Progenitor cell of endocrine pancreas (in vitro differentiated cells): ENCODE results near the gene DAB1. TPM values are rescaled to one million over a fixed set of nuclear protein-coding genes. Genes with fewer than 3 reads are reported as not detected.

Source experiments
- DNase-seq: peaks from one replicate; pipeline ENCODE4 v3.0.0; 2021; ENCODE audit warnings: low spot score; ENCODE audit not compliant: unreplicated experiment
- H3K27ac Mint-ChIP-seq: 2 replicates; pipeline ENCODE4 v1.8.0; 2021; ENCODE audit warnings: mild to moderate bottlenecking, moderate library complexity, mixed read lengths
- H3K27me3 Mint-ChIP-seq: 2 replicates; pipeline ENCODE4 v1.8.0; 2021; ENCODE audit warnings: mixed read lengths
- H3K36me3 Mint-ChIP-seq: 2 replicates; pipeline ENCODE4 v1.8.0; 2022; ENCODE audit warnings: mixed read lengths; ENCODE audit not compliant: insufficient read depth
- H3K4me1 Mint-ChIP-seq: 2 replicates; pipeline ENCODE4 v1.8.0; 2021; ENCODE audit warnings: low read depth, mixed read lengths
- H3K4me3 Mint-ChIP-seq: 2 replicates; pipeline ENCODE4 v1.8.0; 2021; ENCODE audit warnings: low read depth, mild to moderate bottlenecking, moderate library complexity, mixed read lengths
- H3K9me3 Mint-ChIP-seq: 2 replicates; pipeline ENCODE4 v1.8.0; 2021; ENCODE audit warnings: low read depth, mixed read lengths
- CTCF ChIP-seq: fragments of 200-600 bp; sonication (generic); IDR thresholded peaks from one replicate; pipeline ENCODE4 v1.5.0; 2021; ENCODE audit warnings: antibody characterized with exemption, mild to moderate bottlenecking; ENCODE audit not compliant: unreplicated experiment
- total RNA-seq: library from RNA; stranded (reverse); gene quantifications from 2 replicates; pipeline ENCODE4 v1.2.1, GENCODE V29; 2021

Gene DAB1
- total RNA-seq, 1 donor from 2014 or later, result 4.8 TPM

GRCh38 chr1:57190898-57191297 lies 233.0 kb downstream of the DAB1 start:
- TF ChIP-seq CTCF, result no peak
- no peaks in the 10 kb centered on the region for H3K4me1 Mint-ChIP-seq
- H3K27me3 Mint-ChIP-seq, result peaks cover 2% of the 10 kb centered on the region
- DNase-seq, result no peak
- H3K9me3 Mint-ChIP-seq, result no peaks in the 10 kb centered on the region
- no peak overlapping the region for H3K27ac Mint-ChIP-seq
- H3K36me3 Mint-ChIP-seq, result no peaks in the 10 kb centered on the region
- H3K4me3 Mint-ChIP-seq, result no peak overlapping the region

- Mint-ChIP-seq H3K27me3 (peaks cover 2% of the 10 kb centered on the region), H3K36me3 (no peaks in the 10 kb centered on the region), H3K27ac (no peak overlapping the region), H3K4me3 (no peak overlapping the region), H3K9me3 (no peaks in the 10 kb centered on the region), H3K4me1 (no peaks in the 10 kb centered on the region)
- no peak for DNase-seq
- no peak for TF ChIP-seq CTCF
Observed at GRCh38 chr1:57188168-57188567, 235.7 kb downstream of the DAB1 start.

GRCh38 chr1:57186455-57186854 lies 237.4 kb downstream of the DAB1 start:
- TF ChIP-seq CTCF, result no peak
- DNase-seq, result no peak
- peaks cover under 1% of the 10 kb centered on the region for H3K4me1 Mint-ChIP-seq
- H3K9me3 Mint-ChIP-seq, result no peaks in the 10 kb centered on the region
- no peaks in the 10 kb centered on the region for H3K36me3 Mint-ChIP-seq
- H3K4me3 Mint-ChIP-seq, result no peak overlapping the region
- peaks cover 2% of the 10 kb centered on the region for H3K27me3 Mint-ChIP-seq
- H3K27ac Mint-ChIP-seq, result no peak overlapping the region

GRCh38 chr1:57179001-57179400 lies 244.9 kb downstream of the DAB1 start:
- Mint-ChIP-seq H3K4me3 (no peak overlapping the region), H3K9me3 (peaks cover 3% of the 10 kb centered on the region), H3K4me1 (peaks cover 15% of the 10 kb centered on the region), H3K27me3 (no peaks in the 10 kb centered on the region), H3K27ac (no peak overlapping the region), H3K36me3 (no peaks in the 10 kb centered on the region)
- no peak for TF ChIP-seq CTCF
- DNase-seq, result no peak

GRCh38 chr1:57175506-57175905 lies 248.4 kb downstream of the DAB1 start:
- H3K27ac Mint-ChIP-seq, result no peak overlapping the region
- H3K9me3 Mint-ChIP-seq, result peaks cover 3% of the 10 kb centered on the region
- H3K4me3 Mint-ChIP-seq, result no peak overlapping the region
- no peak for DNase-seq
- TF ChIP-seq CTCF, result no peak
- H3K27me3 Mint-ChIP-seq, result no peaks in the 10 kb centered on the region
- H3K36me3 Mint-ChIP-seq, result no peaks in the 10 kb centered on the region
- peaks cover 15% of the 10 kb centered on the region for H3K4me1 Mint-ChIP-seq
